ENCODE data around the gene HTT-AS.

Gene HTT-AS

GRCh38 chr4:3047464-3048286 is 26.7 kb downstream of the HTT-AS start:
- DNase-seq = no peak

GRCh38 chr4:3046623-3047022 is 27.7 kb downstream of the HTT-AS start:
- no peak for DNase-seq

- DNase-seq = no peak
These were observed 28.2 kb downstream of the HTT-AS start for GRCh38 chr4:3046162-3046561.

- DNase-seq = no peak
These were observed 29.2 kb downstream of the HTT-AS start for GRCh38 chr4:3044870-3045819.

GRCh38 chr4:3043282-3044020 is 30.9 kb downstream of the HTT-AS start:
- DNase-seq = no peak

GRCh38 chr4:3042226-3042625 is 32.1 kb downstream of the HTT-AS start:
- DNase-seq = no peak

- no peak for DNase-seq
These were observed 32.9 kb downstream of the HTT-AS start for GRCh38 chr4:3041192-3042142.

- DNase-seq = no peak
These were observed 33.7 kb downstream of the HTT-AS start for GRCh38 chr4:3040452-3041191.

GRCh38 chr4:3039706-3040366 is 34.5 kb downstream of the HTT-AS start:
- DNase-seq = no peak

- no peak for DNase-seq
These were observed 36.3 kb downstream of the HTT-AS start for GRCh38 chr4:3037957-3038461.

GRCh38 chr4:3036131-3036952 is 38.0 kb downstream of the HTT-AS start:
- no peak for DNase-seq

- DNase-seq = no peak
These were observed 38.7 kb downstream of the HTT-AS start for GRCh38 chr4:3035674-3036073.

- DNase-seq = no peak
These were observed 39.1 kb downstream of the HTT-AS start for GRCh38 chr4:3035249-3035648.

- no peak for DNase-seq
These were observed 40.1 kb downstream of the HTT-AS start for GRCh38 chr4:3034231-3034630.

GRCh38 chr4:3031357-3032082 is 42.8 kb downstream of the HTT-AS start:
- no peak for DNase-seq

GRCh38 chr4:3030566-3031356 is 43.6 kb downstream of the HTT-AS start:
- DNase-seq = no peak

GRCh38 chr4:3029464-3029863 is 44.9 kb downstream of the HTT-AS start:
- no peak for DNase-seq

GRCh38 chr4:3026540-3026939 is 47.8 kb downstream of the HTT-AS start:
- no peak for DNase-seq
